GM12874 (cell line): ENCODE data around the gene ZC3H4.

Experiments
- CTCF ChIP-seq: IDR thresholded peaks from 2 replicates; pipeline ENCODE4 v1.5.1; 2011; ENCODE audit warnings: low read depth, mild to moderate bottlenecking, control low read depth, low read length, moderate library complexity; ENCODE audit not compliant: insufficient read depth

Gene ZC3H4

GRCh38 chr19:47082493-47082892 is 31.1 kb downstream of the ZC3H4 start:
- no peak for TF ChIP-seq CTCF

- no peak for TF ChIP-seq CTCF
Observed at GRCh38 chr19:47081095-47081494, 32.5 kb downstream of the ZC3H4 start.

GRCh38 chr19:47075941-47076340 is 37.6 kb downstream of the ZC3H4 start:
- TF ChIP-seq CTCF, result no peak

GRCh38 chr19:47075179-47075810 is 38.3 kb downstream of the ZC3H4 start:
- no peak for TF ChIP-seq CTCF

GRCh38 chr19:47074621-47075020 is 39.0 kb downstream of the ZC3H4 start:
- TF ChIP-seq CTCF, result no peak

GRCh38 chr19:47073574-47073973 is 40.0 kb downstream of the ZC3H4 start:
- TF ChIP-seq CTCF, result no peak

- TF ChIP-seq CTCF, result no peak
Observed at GRCh38 chr19:47072323-47072722, 41.3 kb downstream of the ZC3H4 start.
